GM19238 (cell line): ENCODE results near the gene CHSY1.

Source experiments
- DNase-seq: peaks from one replicate; pipeline ENCODE4 v3.0.0; 2011; ENCODE audit warnings: low spot score; ENCODE audit not compliant: insufficient read length

Gene CHSY1

GRCh38 chr15:101213147-101213546 lies 38.7 kb downstream of the CHSY1 start:
- DNase-seq = no peak

- DNase-seq = no peak
Observed at GRCh38 chr15:101211897-101212296, 40.0 kb downstream of the CHSY1 start.

- no peak for DNase-seq
Observed at GRCh38 chr15:101210466-101210865, 41.4 kb downstream of the CHSY1 start.

- no peak for DNase-seq
Observed at GRCh38 chr15:101210058-101210457, 41.8 kb downstream of the CHSY1 start.

- DNase-seq = no peak
Observed at GRCh38 chr15:101209285-101209845, 42.5 kb downstream of the CHSY1 start.

- DNase-seq = no peak
Observed at GRCh38 chr15:101207867-101208288, 44.0 kb downstream of the CHSY1 start.

GRCh38 chr15:101206176-101206591 lies 45.7 kb downstream of the CHSY1 start:
- DNase-seq = no peak

GRCh38 chr15:101204739-101205535 lies 46.9 kb downstream of the CHSY1 start:
- DNase-seq = no peak

- no peak for DNase-seq
Observed at GRCh38 chr15:101203607-101204189, 48.1 kb downstream of the CHSY1 start.

GRCh38 chr15:101203029-101203573 lies 48.7 kb downstream of the CHSY1 start:
- DNase-seq = no peak

- DNase-seq = no peak
Observed at GRCh38 chr15:101201411-101202174, 50.3 kb downstream of the CHSY1 start.

GRCh38 chr15:101200181-101200580 lies 51.7 kb downstream of the CHSY1 start:
- no peak for DNase-seq

GRCh38 chr15:101198800-101199199 lies 53.0 kb downstream of the CHSY1 start:
- DNase-seq = no peak

GRCh38 chr15:101198031-101198575 lies 53.7 kb downstream of the CHSY1 start:
- DNase-seq = no peak

- no peak for DNase-seq
Observed at GRCh38 chr15:101194546-101195125, 57.2 kb downstream of the CHSY1 start.

GRCh38 chr15:101193806-101194545 lies 57.9 kb downstream of the CHSY1 start:
- DNase-seq = no peak

GRCh38 chr15:101193120-101193644 lies 58.7 kb downstream of the CHSY1 start:
- no peak for DNase-seq

- DNase-seq = no peak
Observed at GRCh38 chr15:101192081-101192480, 59.8 kb downstream of the CHSY1 start.

- no peak for DNase-seq
Observed at GRCh38 chr15:101191242-101191641, 60.6 kb downstream of the CHSY1 start.

GRCh38 chr15:101190092-101190595 lies 61.7 kb downstream of the CHSY1 start:
- DNase-seq = no peak
